ENCODE data around the gene ADGRL1. TPM values are rescaled to one million over a fixed set of nuclear protein-coding genes. Genes with fewer than 3 reads are reported as not detected.
A peak's percentile ranks its signal among the peaks of the same experiment; 100 is the strongest.
"Not testable (repeated sequence)": the region's sequence is repeated elsewhere in the genome, so short reads cannot be mapped to it uniquely, and the experiment has no call there.

The ADGRL1 gene
- total RNA-seq, 1 experiment from 2014 or later, result 117 TPM

DNA sequence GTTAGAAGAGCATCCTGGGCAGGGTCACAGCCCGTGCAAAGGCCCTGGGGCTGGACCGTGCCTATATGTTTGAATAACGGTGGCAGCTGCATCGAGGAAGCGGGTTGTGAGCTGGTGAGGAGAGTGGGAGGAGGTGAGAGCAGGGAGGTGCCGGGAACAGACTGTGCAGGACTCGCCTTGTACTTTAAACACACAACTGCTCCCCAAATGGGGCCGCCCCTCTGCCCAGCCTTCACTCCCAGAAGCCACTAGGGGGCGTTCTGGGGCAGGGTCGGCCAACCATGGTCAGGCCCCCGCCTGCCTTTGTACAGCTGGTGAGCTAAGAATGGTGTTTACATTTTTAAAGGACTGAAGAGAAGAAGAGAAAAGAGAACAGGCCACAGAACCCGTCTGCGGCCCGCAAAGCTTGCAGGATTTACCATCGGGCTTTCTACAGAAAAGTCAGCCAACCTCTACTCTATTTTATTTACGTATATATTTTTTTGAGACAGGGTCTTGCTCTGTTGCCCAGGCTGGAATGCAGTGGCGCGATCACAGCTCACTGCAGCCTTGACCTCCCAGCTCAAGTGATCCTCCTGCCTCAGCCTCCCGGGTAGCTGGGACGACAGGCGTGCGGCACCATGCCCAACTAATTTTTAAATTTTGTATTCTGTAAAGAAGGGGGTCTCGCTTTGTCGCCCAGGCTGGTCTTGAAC lies 5.7 kb downstream of the ADGRL1 start:
- H2BK120ac ChIP-seq (ENCODE audit: low read depth, low read length, poor library complexity, severe bottlenecking); H3K27ac Mint-ChIP-seq; H2BK5ac ChIP-seq (ENCODE audit: insufficient read length, low read length); H3K4ac ChIP-seq (ENCODE audit: low read depth, low read length); H3K9me3 Mint-ChIP-seq; H3K27ac ChIP-seq (ENCODE audit: insufficient read length, low read depth, low read length); H3K79me1 ChIP-seq (ENCODE audit: insufficient read depth, low read depth, low read length, poor library complexity, severe bottlenecking); H3K27me3 ChIP-seq (ENCODE audit: insufficient read depth, low read length); H4K8ac ChIP-seq (replicated peaks; ENCODE audit: insufficient read length, low read depth, low read length); H3K23me2 ChIP-seq (ENCODE audit: insufficient read length, low read depth, low read length, poor library complexity, severe bottlenecking); H2AFZ ChIP-seq (ENCODE audit: low read length); H3K4me1 ChIP-seq (ENCODE audit: insufficient read depth, low read length); H4K91ac ChIP-seq (ENCODE audit: insufficient read length, low read depth, low read length); H4K20me1 ChIP-seq (ENCODE audit: control insufficient read depth, insufficient read depth, insufficient read length); H3T11ph ChIP-seq (ENCODE audit: low read length); H3K9me3 ChIP-seq (ENCODE audit: control insufficient read depth, low read depth, low read length); H3K4me2 ChIP-seq (ENCODE audit: insufficient read depth, insufficient read length, low read length); H3K14ac ChIP-seq (ENCODE audit: insufficient read depth, low read length); H3K23ac ChIP-seq (ENCODE audit: insufficient read length, low read depth, low read length); H2BK15ac ChIP-seq (ENCODE audit: low read depth, low read length); H4K5ac ChIP-seq (ENCODE audit: insufficient read length, low read depth, low read length); H3K56ac ChIP-seq (ENCODE audit: insufficient read length, low read depth, low read length); H3K18ac ChIP-seq (ENCODE audit: insufficient read length, low read depth, low read length); H2BK20ac ChIP-seq (ENCODE audit: low read depth, low read length, poor library complexity, severe bottlenecking); H3K9ac ChIP-seq (ENCODE audit: extremely low read depth, insufficient read length, low read length); H3K27me3 Mint-ChIP-seq (ENCODE audit: low read depth); H2AK5ac ChIP-seq (ENCODE audit: insufficient read length, low read length); H2BK12ac ChIP-seq (ENCODE audit: insufficient read length, low read depth, low read length): not testable (repeated sequence)
- H3K79me2 ChIP-seq (ENCODE audit: insufficient read depth, low read length), result peaks cover 57% of the 10 kb centered on the region
- Mint-ChIP-seq H3K4me1 (peaks cover 42 to 52% of the 10 kb centered on the region in 2 experiments), H3K36me3 (ENCODE audit: insufficient read depth in 1 of 3, low read depth in 3 of 3) (peaks cover 0 to 31% (median 26%) of the 10 kb centered on the region in 3 experiments), H3K4me3 (peak overlapping the region in 1 of 2 experiments; percentile 50; a peak in 1 of 5 replicates)
- DNase-seq, result peak; percentile 65
- WGBS (ENCODE audit: extremely low coverage, insufficient read length, low lambda C conversion rate), result no CpG with 5 or more reads among the region's 24 CpGs
- TF ChIP-seq, protein P1, sequence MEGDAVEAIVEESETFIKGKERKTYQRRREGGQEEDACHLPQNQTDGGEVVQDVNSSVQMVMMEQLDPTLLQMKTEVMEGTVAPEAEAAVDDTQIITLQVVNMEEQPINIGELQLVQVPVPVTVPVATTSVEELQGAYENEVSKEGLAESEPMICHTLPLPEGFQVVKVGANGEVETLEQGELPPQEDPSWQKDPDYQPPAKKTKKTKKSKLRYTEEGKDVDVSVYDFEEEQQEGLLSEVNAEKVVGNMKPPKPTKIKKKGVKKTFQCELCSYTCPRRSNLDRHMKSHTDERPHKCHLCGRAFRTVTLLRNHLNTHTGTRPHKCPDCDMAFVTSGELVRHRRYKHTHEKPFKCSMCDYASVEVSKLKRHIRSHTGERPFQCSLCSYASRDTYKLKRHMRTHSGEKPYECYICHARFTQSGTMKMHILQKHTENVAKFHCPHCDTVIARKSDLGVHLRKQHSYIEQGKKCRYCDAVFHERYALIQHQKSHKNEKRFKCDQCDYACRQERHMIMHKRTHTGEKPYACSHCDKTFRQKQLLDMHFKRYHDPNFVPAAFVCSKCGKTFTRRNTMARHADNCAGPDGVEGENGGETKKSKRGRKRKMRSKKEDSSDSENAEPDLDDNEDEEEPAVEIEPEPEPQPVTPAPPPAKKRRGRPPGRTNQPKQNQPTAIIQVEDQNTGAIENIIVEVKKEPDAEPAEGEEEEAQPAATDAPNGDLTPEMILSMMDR (conservative IDR thresholded peaks at IDR 0.05), result peak; percentile 92

All from H9 (cell line).